CD4-positive, alpha-beta T cell (primary cell): ENCODE data around the gene TPK1. TPM values are rescaled to one million over a fixed set of nuclear protein-coding genes. Genes with fewer than 3 reads are reported as not detected.

ENCODE experiments used
- ATAC-seq: fragments of 200-7000 bp; cut with Tn5 transposase; one replicate; pipeline ENCODE4 v1.10.0; 2022; ENCODE audit warnings: mild to moderate bottlenecking; ENCODE audit not compliant: poor library complexity
- CTCF ChIA-PET: fragments of 350-600 bp; sonication (Branson Sonifier 250); formaldehyde crosslinking; loops from one replicate; lab custom pipeline; 2021; ENCODE audit warnings: antibody characterized with exemption, inconsistent platforms; lab: Charles Lee
- POLR2A ChIA-PET: fragments of 350-600 bp; sonication (Branson Sonifier 250); formaldehyde crosslinking; loops from one replicate; lab custom pipeline; 2021; ENCODE audit warnings: antibody characterized with exemption, inconsistent platforms; lab: Charles Lee
- DNase-seq, 14 experiments: peaks; one replicate each; pipeline ENCODE4 v3.0.0-alpha.2; 2013 to 2020; ENCODE audit warnings: mixed read lengths in 2 of 14
- H3K27ac ChIP-seq, 2 donors: one replicate each; pipeline versions ENCODE4 v1.5.1 to v1.7.0; 2013; ENCODE audit warnings: low read length in 2 of 2, low read depth in 1 of 2, mild to moderate bottlenecking in 1 of 2
- H3K27me3 ChIP-seq, 2 experiments: 1 replicate in 1 of 2; 2 replicates in 1 of 2; pipeline versions ENCODE4 v1.6.1 to v1.7.0; 2013; ENCODE audit warnings: low read length in 2 of 2, control low read depth in 1 of 2, mild to moderate bottlenecking in 1 of 2, moderate library complexity in 1 of 2; ENCODE audit not compliant: insufficient read depth in 2 of 2, control insufficient read depth in 1 of 2
- H3K36me3 ChIP-seq: one replicate; pipeline ENCODE4 v1.6.1; 2013; ENCODE audit warnings: low read length, control low read depth; ENCODE audit not compliant: insufficient read depth
- H3K4me1 ChIP-seq: one replicate; pipeline ENCODE4 v1.6.1; 2013; ENCODE audit warnings: low read length, control low read depth; ENCODE audit not compliant: insufficient read depth
- H3K4me3 ChIP-seq: one replicate; pipeline ENCODE4 v1.5.1; 2013; ENCODE audit warnings: mild to moderate bottlenecking, low read length, moderate library complexity
- H3K9me3 ChIP-seq, 2 experiments: 1 replicate in 1 of 2; 2 replicates in 1 of 2; pipeline versions ENCODE4 v1.6.1 to v1.7.0; 2013; ENCODE audit warnings: low read length in 2 of 2, mild to moderate bottlenecking in 2 of 2, control low read depth in 1 of 2, moderate library complexity in 1 of 2; ENCODE audit not compliant: control insufficient read depth in 1 of 2, insufficient read depth in 1 of 2
- H3K27ac Mint-ChIP-seq: one replicate; pipeline ENCODE4 v1.8.0; 2020; ENCODE audit warnings: mixed read lengths
- H3K27me3 Mint-ChIP-seq: one replicate; pipeline ENCODE4 v1.8.0; 2021; ENCODE audit warnings: mixed read lengths
- H3K36me3 Mint-ChIP-seq: one replicate; pipeline ENCODE4 v1.8.0; 2021; ENCODE audit warnings: low read depth, mixed read lengths
- H3K4me1 Mint-ChIP-seq: one replicate; pipeline ENCODE4 v1.8.0; 2021; ENCODE audit warnings: low read depth, mixed read lengths
- H3K4me3 Mint-ChIP-seq: one replicate; pipeline ENCODE4 v1.8.0; 2020; ENCODE audit warnings: mild to moderate bottlenecking, mixed read lengths
- H3K9me3 Mint-ChIP-seq: one replicate; pipeline ENCODE4 v1.8.0; 2020; ENCODE audit warnings: mixed read lengths
- intact Hi-C, 2 experiments: fragments of 100-400 bp; cut with DNase I in 1 of 2; cut with micrococcal nuclease in 1 of 2; formaldehyde crosslinking; loops; one replicate each; pipeline versions ENCODE4 v1.15.1 to v1.9.0; 2023 to 2025; cut with DNase I, micrococcal nuclease
- total RNA-seq, 174 experiments: library from RNA in 2 of 174; stranded (reverse) in 2 of 174; gene quantifications; one replicate each; pipeline ENCODE4 v1.2.3 and lab custom pipeline; 2021 to 2026
- TF ChIP-seq, protein P1 (sequence below): fragments of 200-600 bp; IDR thresholded peaks from one replicate; pipeline ENCODE4 v1.8.0; 2022; ENCODE audit warnings: antibody characterized with exemption, mild to moderate bottlenecking

Gene TPK1
- total RNA-seq, 2 experiments from 2014 or later, result 17.1 to 17.8 TPM

DNA sequence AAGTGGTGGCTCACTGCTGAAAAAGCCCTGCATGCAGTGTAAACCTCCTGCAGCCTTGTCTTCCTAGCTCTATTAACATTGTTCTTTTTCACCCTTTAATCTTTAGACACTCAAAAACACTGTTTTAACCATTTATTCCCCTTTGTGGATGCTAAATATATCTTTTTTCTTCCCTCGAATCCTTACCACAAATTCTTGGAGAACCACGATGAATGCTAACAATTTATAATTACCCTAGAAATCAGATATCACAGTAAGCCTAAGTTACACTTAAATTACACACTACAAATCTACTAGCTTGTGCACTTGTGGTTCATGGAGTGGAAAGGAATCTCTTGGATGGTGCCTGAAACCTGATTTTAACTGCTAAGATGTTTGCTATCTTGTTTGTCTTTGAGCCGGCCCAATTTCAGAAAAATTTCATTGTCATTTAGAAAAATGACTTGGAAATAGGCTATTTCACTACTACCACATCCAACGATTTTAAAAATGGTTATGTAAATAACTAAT, 307.3 kb downstream of the TPK1 start:
- Histone ChIP-seq H3K4me3 (no peak overlapping the region), H3K27ac (no peak overlapping the region), H3K36me3 (no peaks in the 10 kb centered on the region), H3K4me1 (no peaks in the 10 kb centered on the region), H3K9me3 (peaks cover 0 to under 1% of the 10 kb centered on the region in 2 experiments), H3K27me3 (no peaks in the 10 kb centered on the region)
- ATAC-seq, result no peak
- intact Hi-C loops, result no loop called here
- POLR2A ChIA-PET, result no interaction called here
- peaks cover 22% of the 10 kb centered on the region for H3K36me3 Mint-ChIP-seq
- CTCF ChIA-PET, result no interaction called here
- no peaks in the 10 kb centered on the region for H3K27me3 Mint-ChIP-seq
- H3K4me1 Mint-ChIP-seq, result peaks cover 4% of the 10 kb centered on the region
- H3K27ac Mint-ChIP-seq, result no peak overlapping the region
- no peak for DNase-seq
- H3K4me3 Mint-ChIP-seq, result no peak overlapping the region
- TF ChIP-seq, protein P1, sequence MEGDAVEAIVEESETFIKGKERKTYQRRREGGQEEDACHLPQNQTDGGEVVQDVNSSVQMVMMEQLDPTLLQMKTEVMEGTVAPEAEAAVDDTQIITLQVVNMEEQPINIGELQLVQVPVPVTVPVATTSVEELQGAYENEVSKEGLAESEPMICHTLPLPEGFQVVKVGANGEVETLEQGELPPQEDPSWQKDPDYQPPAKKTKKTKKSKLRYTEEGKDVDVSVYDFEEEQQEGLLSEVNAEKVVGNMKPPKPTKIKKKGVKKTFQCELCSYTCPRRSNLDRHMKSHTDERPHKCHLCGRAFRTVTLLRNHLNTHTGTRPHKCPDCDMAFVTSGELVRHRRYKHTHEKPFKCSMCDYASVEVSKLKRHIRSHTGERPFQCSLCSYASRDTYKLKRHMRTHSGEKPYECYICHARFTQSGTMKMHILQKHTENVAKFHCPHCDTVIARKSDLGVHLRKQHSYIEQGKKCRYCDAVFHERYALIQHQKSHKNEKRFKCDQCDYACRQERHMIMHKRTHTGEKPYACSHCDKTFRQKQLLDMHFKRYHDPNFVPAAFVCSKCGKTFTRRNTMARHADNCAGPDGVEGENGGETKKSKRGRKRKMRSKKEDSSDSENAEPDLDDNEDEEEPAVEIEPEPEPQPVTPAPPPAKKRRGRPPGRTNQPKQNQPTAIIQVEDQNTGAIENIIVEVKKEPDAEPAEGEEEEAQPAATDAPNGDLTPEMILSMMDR, result no peak
- H3K9me3 Mint-ChIP-seq, result peaks cover 2% of the 10 kb centered on the region

DNA sequence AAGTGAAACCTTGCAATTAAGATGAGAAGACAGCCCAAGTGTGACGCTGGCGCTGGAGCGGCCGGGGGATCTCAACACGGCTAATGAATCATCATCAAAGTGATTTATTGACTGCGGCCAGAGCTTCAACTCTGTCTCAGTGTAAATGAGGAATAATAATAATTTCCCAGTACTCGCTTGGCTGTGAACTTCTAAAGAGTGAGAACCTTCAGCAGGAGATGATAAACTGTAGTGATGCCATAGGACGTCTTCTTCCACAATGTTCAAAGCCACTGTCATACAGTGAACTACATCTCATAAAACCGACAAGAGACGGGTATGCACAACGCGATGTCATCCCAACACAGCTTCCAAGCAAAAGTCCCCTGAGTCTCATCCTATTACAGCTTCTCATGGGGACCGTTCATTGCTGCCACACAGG, 308.8 kb downstream of the TPK1 start:
- Mint-ChIP-seq H3K27me3 (no peaks in the 10 kb centered on the region), H3K4me3 (no peak overlapping the region), H3K4me1 (peaks cover 4% of the 10 kb centered on the region), H3K27ac (no peak overlapping the region), H3K36me3 (peaks cover 12% of the 10 kb centered on the region), H3K9me3 (no peaks in the 10 kb centered on the region)
- TF ChIP-seq, protein P1, result no peak
- no peak for DNase-seq
- Histone ChIP-seq H3K4me3 (no peak overlapping the region), H3K4me1 (no peaks in the 10 kb centered on the region), H3K27me3 (no peaks in the 10 kb centered on the region), H3K27ac (no peak overlapping the region), H3K36me3 (no peaks in the 10 kb centered on the region), H3K9me3 (no peaks in the 10 kb centered on the region)
- intact Hi-C loops, result no loop called here
- ChIA-PET CTCF (no interaction called here), POLR2A (no interaction called here)
- no peak for ATAC-seq

DNA sequence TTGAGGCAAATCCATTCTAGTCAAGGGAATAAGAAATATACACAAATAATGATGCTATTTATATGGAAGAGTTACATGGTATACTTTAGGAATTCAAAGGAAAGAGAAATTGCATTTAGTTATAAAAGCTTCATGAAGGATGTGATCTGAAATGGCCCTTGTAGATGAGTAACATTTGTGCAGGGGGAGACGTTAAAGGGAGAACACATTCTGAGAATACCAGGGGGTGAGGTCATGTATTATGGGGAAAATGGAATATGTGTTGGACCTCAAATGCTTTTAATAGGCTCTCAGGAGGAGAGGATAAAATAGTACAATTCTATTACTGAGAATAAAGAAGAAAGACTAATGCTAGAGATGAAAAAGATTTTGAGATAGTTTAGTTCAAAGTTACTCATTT, 309.9 kb downstream of the TPK1 start:
- Mint-ChIP-seq H3K4me3 (no peak overlapping the region), H3K27ac (no peak overlapping the region), H3K36me3 (peaks cover 8% of the 10 kb centered on the region), H3K4me1 (peaks cover 4% of the 10 kb centered on the region), H3K9me3 (no peaks in the 10 kb centered on the region), H3K27me3 (no peaks in the 10 kb centered on the region)
- no peaks in the 10 kb centered on the region for H3K9me3 ChIP-seq
- no peak overlapping the region for H3K4me3 ChIP-seq
- H3K27me3 ChIP-seq, result no peaks in the 10 kb centered on the region
- CTCF ChIA-PET, result no interaction called here
- H3K36me3 ChIP-seq, result no peaks in the 10 kb centered on the region
- TF ChIP-seq, protein P1, result no peak
- ATAC-seq, result no peak
- POLR2A ChIA-PET, result interaction anchor here (0.6 kb wide), 1 partner anchor 612 kb away, joined by 3 read pairs; no protein-coding TSS in a partner anchor
- no peak for DNase-seq
- H3K4me1 ChIP-seq, result no peaks in the 10 kb centered on the region
- intact Hi-C loops, result no loop called here
- no peak overlapping the region for H3K27ac ChIP-seq
